ENCODE data around the gene USP5. TPM values are rescaled to one million over a fixed set of nuclear protein-coding genes. Genes with fewer than 3 reads are reported as not detected.

USP5 gene
- polyA plus RNA-seq, 1 donor (not counting 4 experiments of a cell fraction or from before 2014, with no cell fraction given) = 58.3 TPM

DNA sequence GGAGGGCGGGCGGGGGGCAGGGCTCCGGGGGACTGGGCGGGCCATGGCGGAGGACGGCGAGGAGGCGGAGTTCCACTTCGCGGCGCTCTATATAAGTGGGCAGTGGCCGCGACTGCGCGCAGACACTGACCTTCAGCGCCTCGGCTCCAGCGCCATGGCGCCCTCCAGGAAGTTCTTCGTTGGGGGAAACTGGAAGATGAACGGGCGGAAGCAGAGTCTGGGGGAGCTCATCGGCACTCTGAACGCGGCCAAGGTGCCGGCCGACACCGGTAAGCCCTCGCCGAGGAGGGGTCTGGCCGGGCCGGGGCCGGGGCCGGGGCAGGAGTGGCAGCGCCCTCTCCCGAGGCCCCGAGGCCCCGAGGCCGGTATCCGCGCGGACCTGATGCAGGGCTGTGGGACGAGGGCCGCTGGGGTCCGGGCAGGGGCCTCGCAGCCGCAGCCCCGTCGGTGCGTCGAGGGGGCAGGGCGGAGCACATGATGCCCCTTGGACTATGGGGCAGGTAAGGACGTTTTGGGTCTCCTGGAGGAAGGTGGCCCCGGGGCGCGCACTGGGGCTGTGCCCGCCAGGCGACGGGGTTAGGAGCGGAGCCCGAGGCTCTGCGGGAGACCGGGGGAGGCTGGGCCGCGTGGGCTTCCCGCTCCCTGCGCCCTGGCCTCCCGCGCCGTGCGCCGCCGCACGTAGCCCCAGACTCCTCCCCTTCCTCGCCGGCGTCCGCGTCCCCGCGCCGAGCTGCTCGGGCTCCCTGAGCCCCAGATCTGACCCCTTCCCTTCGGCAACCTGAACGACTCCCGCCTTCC lies 15.7 kb downstream of the USP5 start, which contains the start of gene TPI1:
Gene TPI1, plus strand, starts transcription at position 119 of the 798 bp plus-strand sequence. Its CDS starts 36 bp downstream, at position 155.
- Histone ChIP-seq H3K4me2 (ENCODE audit: control insufficient read depth, extremely low read depth, insufficient read depth, low read depth, low read length) (peak within 1 kb of the TSS; percentile 97), H3K36me3 (ENCODE audit: control insufficient read depth in 2 of 2, extremely low read depth in 1 of 2, insufficient read depth in 2 of 2, low read length in 2 of 2) (peaks cover 29 to 32% of the 10 kb centered on the region in 2 experiments), H3K79me2 (ENCODE audit: control insufficient read depth, insufficient read depth, low read length) (peaks cover 40% of the 10 kb centered on the region), H3K9ac (ENCODE audit: control insufficient read depth, extremely low read depth, insufficient read depth, low read length) (peak within 1 kb of the TSS; percentile 82), H3K9me1 (ENCODE audit: control insufficient read depth, extremely low read depth, insufficient read depth, low read length) (no peaks in the 10 kb centered on the region), H3K27me3 (ENCODE audit: control insufficient read depth, extremely low read depth, insufficient read depth, low read length) (no peaks in the 10 kb centered on the region), H3K9me3 (ENCODE audit: control insufficient read depth, low read depth, low read length) (no peaks in the 10 kb centered on the region), H3K4me1 (ENCODE audit: control insufficient read depth, extremely low read depth, insufficient read depth, low read length) (peaks cover 41% of the 10 kb centered on the region), H4K20me1 (ENCODE audit: control insufficient read depth, extremely low read depth, insufficient read depth, low read length) (peaks cover 25% of the 10 kb centered on the region), H3K4me3 (ENCODE audit: control insufficient read depth in 2 of 3, extremely low read depth in 1 of 3, insufficient read depth in 2 of 3, low read depth in 1 of 3, low read length in 3 of 3) (peak within 1 kb of the TSS; percentile 87 to 93 (median 88)), H2AFZ (ENCODE audit: control insufficient read depth, low read length) (peak within 1 kb of the TSS; percentile 64), H3K27ac (ENCODE audit: control insufficient read depth, insufficient read depth, low read length) (peak within 1 kb of the TSS; percentile 62)
- dilution Hi-C loops (cut with MboI; ENCODE audit: extremely low pct_ligation_motif_present, low sequenced_read_pairs) = no loop called here
- no peak for FAIRE-seq
- DNase-seq (ENCODE audit: low read depth, low spot score) = no peak
- no peak for TF ChIP-seq EZH2 (IDR thresholded peaks at IDR 0.05; ENCODE audit: low read length)
- TF ChIP-seq, protein P1, sequence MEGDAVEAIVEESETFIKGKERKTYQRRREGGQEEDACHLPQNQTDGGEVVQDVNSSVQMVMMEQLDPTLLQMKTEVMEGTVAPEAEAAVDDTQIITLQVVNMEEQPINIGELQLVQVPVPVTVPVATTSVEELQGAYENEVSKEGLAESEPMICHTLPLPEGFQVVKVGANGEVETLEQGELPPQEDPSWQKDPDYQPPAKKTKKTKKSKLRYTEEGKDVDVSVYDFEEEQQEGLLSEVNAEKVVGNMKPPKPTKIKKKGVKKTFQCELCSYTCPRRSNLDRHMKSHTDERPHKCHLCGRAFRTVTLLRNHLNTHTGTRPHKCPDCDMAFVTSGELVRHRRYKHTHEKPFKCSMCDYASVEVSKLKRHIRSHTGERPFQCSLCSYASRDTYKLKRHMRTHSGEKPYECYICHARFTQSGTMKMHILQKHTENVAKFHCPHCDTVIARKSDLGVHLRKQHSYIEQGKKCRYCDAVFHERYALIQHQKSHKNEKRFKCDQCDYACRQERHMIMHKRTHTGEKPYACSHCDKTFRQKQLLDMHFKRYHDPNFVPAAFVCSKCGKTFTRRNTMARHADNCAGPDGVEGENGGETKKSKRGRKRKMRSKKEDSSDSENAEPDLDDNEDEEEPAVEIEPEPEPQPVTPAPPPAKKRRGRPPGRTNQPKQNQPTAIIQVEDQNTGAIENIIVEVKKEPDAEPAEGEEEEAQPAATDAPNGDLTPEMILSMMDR (optimal IDR thresholded peaks at IDR 0.05 in 1 of 3, IDR thresholded peaks at IDR 0.05 in 1 of 3, conservative IDR thresholded peaks at IDR 0.05 in 1 of 3; ENCODE audit: extremely low read depth in 1 of 3, insufficient read depth in 2 of 3, low read length in 3 of 3) = no peak

DNA sequence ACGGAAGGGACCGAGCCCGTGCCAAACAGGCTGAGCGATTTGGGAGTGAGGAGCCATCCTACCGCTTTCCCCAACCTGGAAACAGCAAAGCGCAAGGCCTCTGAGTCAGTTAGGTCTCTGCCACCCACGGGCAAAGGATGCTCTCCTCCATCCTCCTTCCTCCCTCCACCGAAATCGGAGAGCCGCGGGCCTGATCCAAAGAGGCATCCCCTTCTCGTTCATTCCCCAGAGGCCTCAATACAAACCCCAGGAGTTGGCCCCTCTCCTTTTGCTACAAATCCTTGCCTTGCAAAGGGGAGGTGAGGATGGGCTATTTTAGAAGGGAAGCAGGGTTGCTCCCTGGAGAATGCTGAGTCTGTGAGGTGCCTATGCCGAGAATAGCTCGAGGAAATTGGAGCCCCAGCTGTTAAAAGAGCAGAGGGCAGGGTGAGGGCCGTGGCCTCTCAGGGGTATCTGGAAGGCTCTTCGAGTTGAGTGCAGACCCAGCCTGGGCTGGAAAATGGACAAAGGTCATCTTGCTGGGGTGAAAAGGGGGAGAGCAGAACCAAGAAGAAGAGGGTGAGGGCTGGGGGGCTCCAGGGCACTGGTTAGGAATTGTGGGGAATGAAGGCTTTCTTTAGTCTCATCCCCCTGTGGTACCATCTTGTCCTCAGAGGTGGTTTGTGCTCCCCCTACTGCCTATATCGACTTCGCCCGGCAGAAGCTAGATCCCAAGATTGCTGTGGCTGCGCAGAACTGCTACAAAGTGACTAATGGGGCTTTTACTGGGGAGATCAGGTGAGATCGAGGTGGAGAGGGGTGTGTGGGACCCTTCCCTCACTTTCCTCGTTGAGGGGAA lies 16.5 kb downstream of the USP5 start:
- peaks cover 44% of the 10 kb centered on the region for H3K79me2 ChIP-seq (ENCODE audit: control insufficient read depth, insufficient read depth, low read length)
- peaks cover 41% of the 10 kb centered on the region for H3K4me1 ChIP-seq (ENCODE audit: control insufficient read depth, extremely low read depth, insufficient read depth, low read length)
- no peak overlapping the region for H2AFZ ChIP-seq (ENCODE audit: control insufficient read depth, low read length)
- H4K20me1 ChIP-seq (ENCODE audit: control insufficient read depth, extremely low read depth, insufficient read depth, low read length) = peaks cover 25% of the 10 kb centered on the region
- no peaks in the 10 kb centered on the region for H3K27me3 ChIP-seq (ENCODE audit: control insufficient read depth, extremely low read depth, insufficient read depth, low read length)
- DNase-seq (ENCODE audit: low read depth, low spot score) = no peak
- peak overlapping the region; percentile 82 for H3K9ac ChIP-seq (ENCODE audit: control insufficient read depth, extremely low read depth, insufficient read depth, low read length)
- peaks cover 23 to 27% of the 10 kb centered on the region in 2 experiments for H3K36me3 ChIP-seq (ENCODE audit: control insufficient read depth in 2 of 2, extremely low read depth in 1 of 2, insufficient read depth in 2 of 2, low read length in 2 of 2)
- peak overlapping the region; percentile 97 for H3K4me2 ChIP-seq (ENCODE audit: control insufficient read depth, extremely low read depth, insufficient read depth, low read depth, low read length)
- dilution Hi-C loops (cut with MboI; ENCODE audit: extremely low pct_ligation_motif_present, low sequenced_read_pairs) = no loop called here
- TF ChIP-seq, protein P1 (optimal IDR thresholded peaks at IDR 0.05 in 1 of 3, IDR thresholded peaks at IDR 0.05 in 1 of 3, conservative IDR thresholded peaks at IDR 0.05 in 1 of 3; ENCODE audit: extremely low read depth in 1 of 3, insufficient read depth in 2 of 3, low read length in 3 of 3) = peak in 2 of 3 experiments; percentile 24 to 31
- TF ChIP-seq EZH2 (IDR thresholded peaks at IDR 0.05; ENCODE audit: low read length) = no peak
- peak overlapping the region; percentile 62 for H3K27ac ChIP-seq (ENCODE audit: control insufficient read depth, insufficient read depth, low read length)
- H3K9me3 ChIP-seq (ENCODE audit: control insufficient read depth, low read depth, low read length) = no peaks in the 10 kb centered on the region
- H3K9me1 ChIP-seq (ENCODE audit: control insufficient read depth, extremely low read depth, insufficient read depth, low read length) = no peaks in the 10 kb centered on the region
- peak overlapping the region; percentile 87 to 93 (median 88) for H3K4me3 ChIP-seq (ENCODE audit: control insufficient read depth in 2 of 3, extremely low read depth in 1 of 3, insufficient read depth in 2 of 3, low read depth in 1 of 3, low read length in 3 of 3)
- FAIRE-seq = no peak
